ENCODE data around the gene WDR59.
A peak's percentile ranks its signal among the peaks of the same experiment; 100 is the strongest.
"Not testable (repeated sequence)": the region's sequence is repeated elsewhere in the genome, so short reads cannot be mapped to it uniquely, and the experiment has no call there.

WDR59 gene

DNA sequence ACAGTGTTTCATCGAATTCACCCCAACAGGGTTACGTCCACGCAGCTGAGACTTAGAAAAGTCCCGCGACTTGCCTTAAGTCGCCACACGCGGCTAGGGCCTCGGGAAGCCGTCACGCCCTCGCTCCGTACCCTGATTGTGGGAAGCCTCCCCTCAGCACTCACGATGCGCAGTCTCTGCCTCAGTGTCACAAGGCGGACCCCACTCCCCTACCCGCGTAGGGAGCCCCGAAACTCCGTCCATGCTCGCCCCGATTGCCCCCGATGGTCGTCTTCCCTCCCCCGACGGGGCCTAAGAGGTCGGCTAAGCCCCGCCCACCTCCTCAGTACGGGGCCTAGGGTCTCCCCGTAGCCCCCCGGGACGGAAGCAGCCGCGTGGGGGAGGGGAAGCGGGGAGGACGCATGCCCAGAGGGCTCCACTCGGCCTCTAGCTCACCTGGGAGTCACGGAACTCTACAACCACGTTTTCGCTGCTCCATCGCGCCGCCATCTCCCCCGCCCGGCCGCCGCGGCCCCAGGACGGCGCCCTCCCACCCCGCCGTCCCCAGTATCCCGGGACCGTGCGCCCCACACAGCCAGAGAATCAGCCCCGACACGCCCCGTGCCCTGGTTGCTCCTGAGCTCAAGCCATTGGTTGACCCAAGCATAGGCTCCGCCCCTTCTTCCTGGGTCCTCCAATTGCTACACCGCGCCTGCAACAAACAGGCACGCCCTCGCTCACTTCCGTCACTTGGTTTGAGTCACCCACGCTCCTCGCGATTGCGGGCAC lies at the start of gene WDR59:
TSS of gene WDR59 (minus strand) at position 595 of the 768 bp plus-strand sequence. CDS start at position 489, 106 bp downstream.
- DNase-seq = peak; percentile 94

GRCh38 chr16:75032655-75033054 lies 47.7 kb upstream of the WDR59 start:
- no peak for DNase-seq

GRCh38 chr16:75029854-75030253 lies 44.9 kb upstream of the WDR59 start:
- DNase-seq = no peak

DNA sequence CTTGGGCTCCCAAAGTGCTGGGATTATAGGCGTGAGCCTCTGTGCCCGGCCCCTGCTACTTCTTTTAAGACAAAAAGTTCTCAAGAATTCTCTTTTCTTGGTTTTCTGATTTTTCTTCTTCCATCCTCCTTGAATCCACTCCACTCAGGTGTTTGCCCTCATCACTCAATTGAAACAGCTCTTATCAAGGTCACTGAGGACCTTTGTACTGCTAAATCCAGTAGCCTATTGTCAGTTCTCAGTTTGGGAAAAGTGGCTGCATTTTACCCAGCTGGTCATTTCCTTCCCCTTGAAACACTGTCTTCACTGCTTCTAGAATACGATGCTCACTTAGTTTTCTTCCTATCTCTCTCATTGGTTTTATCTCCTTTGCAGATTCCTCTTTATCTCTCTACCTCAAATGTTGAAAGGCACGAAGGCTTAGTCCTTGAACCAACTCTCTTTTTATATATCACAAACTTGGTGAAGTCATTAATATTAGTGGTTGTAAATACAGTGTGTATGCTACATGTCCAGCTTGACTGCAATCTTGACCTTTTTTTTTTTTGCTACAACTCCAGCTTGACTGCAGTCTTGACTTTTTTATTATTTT lies 43.7 kb upstream of the WDR59 start:
- DNase-seq = no peak

GRCh38 chr16:75027520-75028300 lies 42.8 kb upstream of the WDR59 start:
- no peak for DNase-seq

DNA sequence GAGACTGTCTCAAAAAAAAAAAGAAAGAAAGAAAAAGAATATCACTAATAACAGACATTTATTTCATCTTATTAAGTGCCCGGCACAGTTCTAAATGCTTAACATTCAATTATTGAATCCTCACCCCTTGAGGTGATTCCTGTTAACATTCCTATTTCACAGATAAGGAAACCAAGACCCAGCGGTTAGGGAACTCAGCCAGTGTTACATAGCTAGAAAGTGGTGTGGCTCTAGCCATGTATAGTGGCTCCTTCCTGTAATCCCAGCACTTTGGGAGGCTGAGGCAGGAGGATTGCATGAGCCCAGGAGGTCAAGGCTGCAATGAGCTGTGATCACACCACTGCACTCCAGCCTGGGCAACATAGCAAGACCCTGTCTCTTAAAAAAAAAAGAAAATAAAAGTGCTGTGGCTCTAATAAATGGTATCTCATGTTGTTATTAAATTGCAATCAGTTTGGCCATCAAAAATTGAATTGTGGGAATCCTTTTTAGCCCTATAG lies 42.0 kb upstream of the WDR59 start:
- DNase-seq = no peak

DNA sequence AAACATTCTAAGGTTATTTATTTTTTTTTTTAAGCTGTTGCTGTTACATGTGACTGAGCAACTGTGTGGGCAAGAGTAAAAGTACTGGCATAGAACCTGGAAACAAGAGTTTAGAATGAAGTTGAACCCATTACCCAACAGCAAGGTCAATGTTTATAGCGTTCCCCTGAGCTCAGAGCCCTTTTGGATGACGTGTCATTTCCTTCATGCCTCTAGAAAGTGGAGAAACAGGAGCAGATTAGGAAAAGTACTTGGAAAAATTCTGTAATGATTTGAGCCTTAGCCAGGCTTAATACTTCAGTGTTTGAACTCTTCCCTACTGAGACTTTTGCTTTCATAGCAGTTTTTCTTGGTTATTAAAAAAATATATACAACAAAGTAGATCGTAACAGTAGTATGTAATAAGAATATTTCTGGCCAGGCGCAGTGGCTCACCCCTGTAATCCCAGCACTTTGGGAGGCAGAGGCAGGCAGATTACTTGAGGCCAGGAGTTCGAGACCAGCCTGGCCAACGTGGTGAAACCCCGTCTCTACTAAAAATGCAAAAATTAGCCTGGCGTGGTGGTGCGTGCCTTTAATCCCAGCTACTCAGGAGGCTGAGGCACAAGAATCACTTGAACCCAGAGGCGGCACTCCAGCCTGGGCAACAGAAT lies 41.4 kb upstream of the WDR59 start:
- not testable (repeated sequence) for DNase-seq

DNA sequence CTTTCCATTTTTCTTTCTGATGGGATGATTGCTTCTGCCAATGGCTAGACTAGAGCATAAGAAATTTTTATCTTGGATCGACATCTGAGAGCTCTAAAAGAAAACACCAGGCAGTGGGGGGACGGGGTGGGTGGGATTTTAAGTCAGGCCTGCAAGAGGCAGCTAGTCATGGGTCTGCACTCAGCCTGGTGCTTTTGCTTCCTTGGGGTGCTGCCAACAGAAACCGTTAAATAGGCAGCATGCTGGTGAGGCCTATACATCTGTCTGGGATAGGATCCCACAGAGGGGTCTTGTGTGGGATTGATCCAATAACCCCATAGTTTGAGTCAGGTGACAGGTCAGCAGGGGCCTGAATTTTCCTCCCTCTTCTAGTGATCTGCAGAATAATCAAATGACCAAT lies 40.8 kb upstream of the WDR59 start:
- no peak for DNase-seq

DNA sequence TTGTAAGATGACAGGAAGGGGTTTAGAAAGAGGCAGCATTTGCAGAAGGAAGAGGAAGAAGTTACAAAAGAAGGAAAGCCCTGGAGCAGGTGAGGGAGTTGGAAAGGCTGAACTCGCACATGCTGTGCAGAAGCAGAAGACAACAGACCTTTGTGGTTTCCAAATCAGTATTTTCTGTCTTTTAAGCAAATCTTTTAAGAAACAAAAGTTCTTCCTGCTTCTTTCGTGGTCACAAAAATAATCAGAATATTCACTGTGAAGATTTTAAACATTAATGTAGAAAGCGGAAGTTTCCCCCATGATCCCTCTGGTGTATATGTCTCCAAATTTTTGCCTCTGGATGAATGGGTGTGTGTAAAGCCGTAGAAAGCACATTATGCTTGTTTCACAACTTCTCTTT lies 39.7 kb upstream of the WDR59 start:
- DNase-seq = no peak

- no peak for DNase-seq
Measured at GRCh38 chr16:75024182-75024581, 39.3 kb upstream of the WDR59 start.

DNA sequence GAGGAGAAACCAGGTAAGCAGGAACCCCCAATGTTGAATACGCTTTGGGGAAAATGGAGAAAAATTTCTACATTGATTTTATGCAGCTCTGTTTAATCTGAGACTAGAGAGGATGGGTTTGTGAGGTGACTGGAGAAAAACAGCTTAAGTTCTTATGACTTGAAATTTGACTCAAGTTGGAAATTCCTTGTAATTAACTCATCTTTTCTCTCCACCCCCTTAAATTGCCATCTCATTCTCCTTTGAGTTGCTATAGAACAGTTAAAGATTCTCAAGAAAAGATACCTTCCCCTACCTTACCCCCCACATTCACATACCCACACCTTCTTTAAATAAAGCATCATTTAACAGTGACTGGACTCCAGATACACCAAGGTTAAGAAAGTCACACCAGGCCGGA lies 38.1 kb upstream of the WDR59 start:
- DNase-seq = no peak

DNA sequence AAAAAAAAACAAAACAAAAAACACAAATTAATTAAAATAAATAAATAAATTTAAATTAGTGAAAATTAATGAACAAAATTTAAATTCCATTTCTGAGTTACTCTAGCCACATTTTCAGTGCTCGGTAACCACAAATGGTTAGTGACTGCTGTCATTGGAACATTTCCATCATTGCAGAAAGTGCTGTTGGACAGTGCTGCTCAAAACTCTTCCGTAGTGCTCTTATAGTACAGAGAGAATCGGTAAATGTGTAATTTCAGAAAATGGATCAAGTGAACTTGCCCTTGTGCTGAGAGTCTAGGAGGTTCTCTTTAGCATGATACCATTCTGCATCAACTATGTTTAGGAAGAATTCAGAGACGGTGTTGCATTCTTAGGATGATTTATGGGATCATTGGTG lies 37.6 kb upstream of the WDR59 start:
- DNase-seq = no peak

GRCh38 chr16:75021410-75021809 lies 36.5 kb upstream of the WDR59 start:
- DNase-seq = no peak

DNA sequence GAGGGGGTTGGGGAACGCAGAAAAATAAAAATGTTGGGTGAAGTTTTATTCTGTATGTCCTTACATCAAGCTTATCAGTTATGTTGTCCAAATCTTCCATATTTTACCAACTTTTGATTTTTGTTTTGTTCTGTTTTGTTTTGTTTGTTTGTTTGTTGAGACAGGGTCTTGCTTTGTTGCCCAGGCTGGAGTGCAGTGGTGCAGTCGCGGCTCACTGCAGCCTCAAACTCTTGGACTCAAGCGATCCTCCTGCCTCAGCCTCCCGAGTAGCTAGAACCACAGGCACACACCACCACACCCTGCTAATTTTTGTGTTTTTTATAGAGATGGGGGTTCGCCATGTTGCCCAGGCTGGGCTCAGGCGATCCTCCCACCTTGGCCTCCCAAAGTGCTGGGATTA lies 34.7 kb upstream of the WDR59 start:
- DNase-seq = no peak

GRCh38 chr16:75019007-75019406 lies 34.1 kb upstream of the WDR59 start:
- no peak for DNase-seq

DNA sequence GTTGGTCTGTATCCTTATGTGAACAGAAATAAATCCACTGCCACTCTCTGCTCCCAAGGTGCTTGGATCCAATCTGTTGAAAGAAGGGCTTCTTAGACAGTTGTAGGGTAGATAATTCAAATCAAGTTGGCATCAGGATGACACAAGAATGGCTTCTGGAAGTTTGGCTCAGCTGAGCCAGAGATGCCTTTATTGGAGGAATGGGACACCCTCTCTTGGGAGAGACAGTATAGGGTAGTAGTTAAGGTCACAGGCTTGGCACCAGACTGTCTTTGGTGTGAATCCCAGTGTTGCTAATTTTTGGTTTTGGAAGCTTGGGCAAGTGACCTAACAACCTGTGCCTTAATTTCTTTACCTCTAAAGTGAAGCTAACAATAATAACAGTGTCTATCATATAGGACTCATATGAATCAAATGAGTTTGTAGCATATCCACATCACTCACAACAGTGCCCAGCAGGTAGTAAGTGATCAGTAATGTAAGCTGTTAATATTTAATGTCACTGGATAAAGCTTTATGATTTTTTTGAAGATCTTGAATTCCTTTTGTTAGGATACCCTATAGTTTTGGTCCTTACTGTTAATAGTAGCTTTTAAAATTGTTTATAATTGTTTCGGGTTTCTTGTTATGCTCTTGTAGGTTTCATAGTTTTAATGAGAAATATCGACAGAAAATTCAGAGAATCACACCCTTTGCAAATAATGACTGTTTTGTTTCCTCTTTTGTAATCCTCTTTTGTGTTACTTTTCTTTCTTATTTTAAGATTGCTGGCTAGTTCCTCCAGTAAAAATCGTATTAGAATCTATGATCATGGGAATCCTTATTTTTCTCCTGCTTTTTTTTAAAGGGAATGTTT lies 33.0 kb upstream of the WDR59 start:
- peak; percentile 11 for DNase-seq

GRCh38 chr16:75016451-75017081 lies 31.6 kb upstream of the WDR59 start:
- DNase-seq = not testable (repeated sequence)

DNA sequence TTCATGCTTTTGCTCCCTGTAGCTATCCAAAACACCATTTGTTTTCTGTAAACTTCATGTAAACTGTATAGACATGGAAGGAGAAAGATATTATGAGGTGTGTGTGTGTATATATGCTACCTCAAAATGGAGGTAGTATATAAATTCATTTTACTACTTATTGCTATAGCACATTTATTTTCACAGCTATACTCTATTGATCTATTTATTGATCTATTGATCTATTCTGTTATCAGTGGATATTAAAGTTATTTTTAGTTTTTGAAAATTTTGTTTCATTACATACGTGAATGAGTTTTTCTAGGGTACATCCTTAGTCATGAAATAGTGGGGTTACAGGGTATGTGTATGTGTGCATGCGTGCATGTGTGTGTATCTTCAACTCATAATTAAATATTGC lies 29.4 kb upstream of the WDR59 start:
- DNase-seq = no peak

DNA sequence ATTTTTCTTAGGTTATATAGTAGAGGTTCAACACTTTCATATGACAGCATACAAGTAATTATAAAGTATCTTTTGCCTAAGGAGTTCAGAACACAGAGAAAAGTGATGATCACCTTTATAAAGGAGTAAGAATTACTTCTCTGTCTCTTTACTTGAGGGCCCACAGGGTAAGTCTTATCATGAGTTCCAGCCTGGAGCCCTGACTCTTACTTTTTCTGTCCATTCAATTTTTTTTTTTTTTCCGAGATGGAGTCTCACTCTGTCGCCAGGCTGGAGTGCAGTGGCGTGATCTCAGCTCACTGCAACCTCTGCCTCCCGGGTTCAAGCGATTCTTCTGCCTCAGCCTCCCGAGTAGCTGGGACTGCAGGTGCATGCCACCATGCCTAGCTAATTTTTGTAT lies 28.2 kb upstream of the WDR59 start:
- not testable (repeated sequence) for DNase-seq

- DNase-seq = no peak
Measured at GRCh38 chr16:75012380-75013081, 27.6 kb upstream of the WDR59 start.
